Left lobe of liver (tissue), 2 donors: ENCODE data around the gene CACNA1B. TPM values are rescaled to one million over a fixed set of nuclear protein-coding genes. Genes with fewer than 3 reads are reported as not detected.

Experiments
- ATAC-seq: fragments of 200-7000 bp; cut with Tn5 transposase; one replicate; pipeline ENCODE4 v1.9.1; 2020; ENCODE audit warnings: mild to moderate bottlenecking, moderate library complexity
- DNase-seq: peaks from one replicate; pipeline ENCODE4 v3.0.0-alpha.2; 2020; ENCODE audit warnings: low spot score
- total RNA-seq: library from RNA; stranded (reverse); gene quantifications from one replicate; pipeline ENCODE4 v1.2.1, GENCODE V29; 2021
- donor health status: DM: no; HTN: no; CAD: no; lungs with moderate emphysema.
- donor health status: DM: no; HTN: yes; CAD: no.

CACNA1B gene
- total RNA-seq, 1 donor from 2014 or later: not detected

DNA sequence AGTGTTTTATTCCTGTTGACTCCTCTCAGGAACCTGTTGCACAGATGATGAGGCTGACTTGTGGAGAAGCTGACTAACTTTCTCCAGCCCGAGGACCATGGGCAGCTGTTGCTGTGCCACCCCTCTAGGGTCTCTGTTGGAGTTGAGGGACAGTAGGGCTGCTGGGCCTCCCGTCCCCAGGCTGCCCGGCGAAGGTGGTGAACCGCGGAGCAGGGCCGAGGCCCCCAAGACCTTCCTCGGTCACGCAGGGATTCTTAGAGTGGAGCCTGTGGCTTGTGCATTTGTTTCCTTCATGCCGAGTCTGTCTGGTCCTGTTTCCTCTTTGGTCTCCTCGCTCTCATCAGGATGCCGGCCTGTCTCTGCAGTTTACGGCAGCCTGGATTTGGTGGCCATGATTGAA, 40.2 kb downstream of the CACNA1B start:
- ATAC-seq (no peak), DNase-seq (no peak)

- ATAC-seq (no peak), DNase-seq (no peak)
Observed at GRCh38 chr9:137918331-137919094, 40.9 kb downstream of the CACNA1B start.

GRCh38 chr9:137919095-137919465, 41.5 kb downstream of the CACNA1B start:
- no peak for DNase-seq
- ATAC-seq: no peak

GRCh38 chr9:137919649-137920141, 42.1 kb downstream of the CACNA1B start:
- no peak for ATAC-seq
- no peak for DNase-seq

- no peak for DNase-seq
- ATAC-seq: no peak
Observed at GRCh38 chr9:137920753-137921152, 43.2 kb downstream of the CACNA1B start.

DNA sequence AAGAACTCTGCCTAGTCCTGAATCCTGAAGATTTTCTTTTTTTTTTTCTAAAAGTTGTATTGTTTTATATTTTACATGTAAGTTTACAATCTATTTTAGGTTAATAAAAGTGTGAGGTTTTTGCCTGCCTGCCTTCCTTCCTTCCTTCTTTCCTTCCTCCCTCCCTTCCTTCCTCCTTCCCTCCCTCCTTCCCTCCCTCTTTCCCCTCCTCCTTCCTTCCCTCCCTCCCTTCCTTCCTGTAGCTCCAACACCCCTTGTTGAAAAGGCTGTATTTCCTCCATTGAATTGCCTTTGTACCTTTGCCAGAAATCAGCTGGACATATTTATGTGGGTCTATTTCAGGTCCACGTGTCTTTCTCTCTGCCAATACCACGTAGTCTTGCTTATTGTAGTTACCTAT, 46.6 kb downstream of the CACNA1B start:
- DNase-seq: no peak
- no peak for ATAC-seq

GRCh38 chr9:137924761-137925369, 47.3 kb downstream of the CACNA1B start:
- ATAC-seq (no peak), DNase-seq (no peak)

GRCh38 chr9:137943655-137944054, 66.1 kb downstream of the CACNA1B start:
- ATAC-seq: no peak
- DNase-seq: no peak

GRCh38 chr9:137945581-137945980, 68.0 kb downstream of the CACNA1B start:
- ATAC-seq (no peak), DNase-seq (no peak)

GRCh38 chr9:137946993-137947392, 69.4 kb downstream of the CACNA1B start:
- ATAC-seq (no peak), DNase-seq (no peak)

GRCh38 chr9:137948642-137949041, 71.1 kb downstream of the CACNA1B start:
- ATAC-seq (no peak), DNase-seq (no peak)

GRCh38 chr9:137949260-137949659, 71.7 kb downstream of the CACNA1B start:
- ATAC-seq (no peak), DNase-seq (no peak)

- no peak for DNase-seq
- no peak for ATAC-seq
Observed at GRCh38 chr9:137951107-137951506, 73.5 kb downstream of the CACNA1B start.

GRCh38 chr9:137951597-137952490, 74.3 kb downstream of the CACNA1B start:
- DNase-seq: no peak
- ATAC-seq: no peak

GRCh38 chr9:137952976-137953666, 75.5 kb downstream of the CACNA1B start:
- DNase-seq (no peak), ATAC-seq (no peak)

DNA sequence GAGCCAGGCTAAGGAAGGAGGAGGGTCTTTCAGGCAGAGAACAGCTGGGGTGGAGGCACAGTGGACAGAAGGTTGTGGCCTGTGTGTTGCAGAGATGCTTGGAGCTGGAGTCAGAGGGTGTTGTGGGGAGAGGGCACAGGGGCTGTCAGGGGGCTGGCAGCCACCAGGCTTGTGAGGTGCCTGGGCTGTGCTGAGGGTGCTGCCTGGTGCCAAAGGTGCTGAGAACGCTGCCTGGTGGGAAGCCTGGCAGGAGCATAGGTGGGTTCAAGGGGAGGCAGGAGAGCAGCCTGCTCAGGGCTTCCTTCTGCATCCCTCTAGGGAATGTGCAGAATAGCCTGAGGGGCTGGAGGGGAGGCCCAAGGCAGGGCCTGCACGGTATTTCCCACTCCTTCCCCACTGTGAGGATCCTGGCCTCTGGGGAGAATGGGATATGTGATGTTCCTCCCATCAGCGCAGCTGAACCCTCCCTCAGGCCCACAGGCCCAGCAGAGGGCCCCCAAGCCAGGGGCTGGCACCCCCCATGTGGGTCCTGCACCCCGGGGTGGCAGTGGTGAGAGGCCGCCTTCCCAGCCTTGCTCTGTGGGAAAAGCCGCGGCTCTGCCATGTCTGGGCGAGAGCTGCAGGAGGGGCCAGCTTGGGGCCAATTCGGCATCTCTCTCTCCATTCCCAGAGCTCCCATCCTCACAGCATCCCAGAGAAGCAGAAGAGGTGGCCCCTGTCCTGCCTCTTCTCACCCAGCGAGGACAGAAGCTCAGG, 76.3 kb downstream of the CACNA1B start:
- no peak for DNase-seq
- no peak for ATAC-seq

GRCh38 chr9:137955224-137955570, 77.6 kb downstream of the CACNA1B start:
- DNase-seq (no peak), ATAC-seq (no peak)

- DNase-seq: no peak
- ATAC-seq: no peak
Observed at GRCh38 chr9:137955586-137955985, 78.0 kb downstream of the CACNA1B start.

- DNase-seq (no peak), ATAC-seq (no peak)
Observed at GRCh38 chr9:137956039-137956438, 78.5 kb downstream of the CACNA1B start.

DNA sequence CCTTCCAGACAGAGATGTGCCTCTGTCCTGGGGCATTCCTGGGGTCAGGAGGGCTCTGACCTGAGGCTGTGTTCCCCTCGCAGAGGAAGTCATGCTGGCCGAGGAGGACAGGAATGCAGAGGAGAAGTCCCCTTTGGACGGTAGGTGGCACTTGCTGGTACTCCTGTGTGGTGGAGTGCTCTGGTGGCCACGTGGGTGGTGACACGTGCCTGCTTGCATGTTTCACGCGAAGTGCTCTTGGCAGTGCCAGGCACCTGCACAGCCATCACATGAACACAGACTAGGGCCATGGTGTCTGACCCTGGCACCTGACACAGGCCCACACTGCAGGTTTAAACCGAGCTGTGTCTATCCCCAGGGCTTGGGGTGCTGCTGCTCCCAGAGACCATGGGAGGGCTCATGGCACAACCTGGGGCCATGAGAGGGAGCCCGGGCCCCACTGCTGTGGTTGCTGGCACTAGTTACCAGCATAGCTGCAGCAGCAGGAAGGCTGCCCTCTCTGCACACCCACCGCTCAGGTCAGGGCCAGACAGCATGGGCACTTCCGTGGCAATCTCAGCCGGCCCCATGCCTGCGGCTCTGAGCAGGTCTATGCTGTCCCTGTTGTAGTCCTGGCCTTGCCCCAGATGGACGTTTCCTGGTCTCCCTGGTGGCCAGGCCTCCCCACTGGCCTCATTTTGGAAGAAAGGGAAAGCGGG, 79.3 kb downstream of the CACNA1B start:
- peak; percentile 27 for DNase-seq
- no peak for ATAC-seq
